Measurements from ENCODE around the gene KNG1. TPM values are rescaled to one million over a fixed set of nuclear protein-coding genes. Genes with fewer than 3 reads are reported as not detected.

Gene KNG1
- total RNA-seq, 1 donor from 2014 or later, result not detected

DNA sequence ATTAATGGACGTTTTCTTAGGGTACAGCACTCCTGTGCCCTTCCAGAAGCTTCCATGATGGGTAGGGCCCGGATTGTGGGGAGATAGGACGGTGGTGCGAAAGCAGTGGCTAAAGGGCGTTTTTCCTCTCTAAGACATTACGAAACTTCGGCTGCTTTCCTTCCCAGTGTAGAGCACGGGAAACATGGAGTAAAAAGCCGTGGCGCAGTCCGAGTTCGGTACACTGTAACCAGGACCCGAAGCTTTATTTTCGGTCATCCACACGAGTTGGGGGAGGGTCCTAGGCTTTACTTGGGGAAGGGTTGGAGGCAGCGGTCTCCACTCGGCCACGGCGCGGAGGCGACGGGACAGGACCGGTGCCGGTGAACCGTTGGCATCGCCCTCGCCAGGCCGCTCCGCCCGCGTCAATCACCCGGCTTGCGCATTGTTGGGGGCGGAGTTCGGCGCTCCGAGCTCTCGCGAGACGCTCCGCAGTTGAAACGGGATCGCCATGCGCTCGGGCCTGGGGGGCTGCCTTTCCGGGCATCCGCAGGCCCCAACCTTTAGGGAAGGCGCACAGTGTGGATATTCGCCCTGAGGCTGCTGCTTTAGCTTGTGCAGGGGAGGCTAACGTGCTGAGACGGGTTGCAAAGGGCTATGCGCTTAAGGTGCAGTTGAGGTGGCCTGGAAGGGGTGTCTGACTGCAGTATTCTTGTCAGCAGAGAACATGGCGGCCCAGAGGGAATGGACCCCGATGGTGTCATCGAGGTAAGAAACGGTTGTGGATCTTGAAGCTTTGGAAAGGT is 66.8 kb downstream of the KNG1 start:
- Histone ChIP-seq H3K4me3 (ENCODE audit: low read depth, low read length) (peak overlapping the region; percentile 88), H3K36me3 (ENCODE audit: control insufficient read depth, insufficient read depth, low read length) (peaks cover 27% of the 10 kb centered on the region), H3K27me3 (ENCODE audit: control insufficient read depth, insufficient read depth, low read length) (no peaks in the 10 kb centered on the region)
- FAIRE-seq, result no peak
- DNase-seq (ENCODE audit: low read depth), result peak; percentile 39
- TF ChIP-seq, protein P1, sequence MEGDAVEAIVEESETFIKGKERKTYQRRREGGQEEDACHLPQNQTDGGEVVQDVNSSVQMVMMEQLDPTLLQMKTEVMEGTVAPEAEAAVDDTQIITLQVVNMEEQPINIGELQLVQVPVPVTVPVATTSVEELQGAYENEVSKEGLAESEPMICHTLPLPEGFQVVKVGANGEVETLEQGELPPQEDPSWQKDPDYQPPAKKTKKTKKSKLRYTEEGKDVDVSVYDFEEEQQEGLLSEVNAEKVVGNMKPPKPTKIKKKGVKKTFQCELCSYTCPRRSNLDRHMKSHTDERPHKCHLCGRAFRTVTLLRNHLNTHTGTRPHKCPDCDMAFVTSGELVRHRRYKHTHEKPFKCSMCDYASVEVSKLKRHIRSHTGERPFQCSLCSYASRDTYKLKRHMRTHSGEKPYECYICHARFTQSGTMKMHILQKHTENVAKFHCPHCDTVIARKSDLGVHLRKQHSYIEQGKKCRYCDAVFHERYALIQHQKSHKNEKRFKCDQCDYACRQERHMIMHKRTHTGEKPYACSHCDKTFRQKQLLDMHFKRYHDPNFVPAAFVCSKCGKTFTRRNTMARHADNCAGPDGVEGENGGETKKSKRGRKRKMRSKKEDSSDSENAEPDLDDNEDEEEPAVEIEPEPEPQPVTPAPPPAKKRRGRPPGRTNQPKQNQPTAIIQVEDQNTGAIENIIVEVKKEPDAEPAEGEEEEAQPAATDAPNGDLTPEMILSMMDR (IDR thresholded peaks at IDR 0.05; ENCODE audit: insufficient read depth, low read length, severe bottlenecking), result no peak

DNA sequence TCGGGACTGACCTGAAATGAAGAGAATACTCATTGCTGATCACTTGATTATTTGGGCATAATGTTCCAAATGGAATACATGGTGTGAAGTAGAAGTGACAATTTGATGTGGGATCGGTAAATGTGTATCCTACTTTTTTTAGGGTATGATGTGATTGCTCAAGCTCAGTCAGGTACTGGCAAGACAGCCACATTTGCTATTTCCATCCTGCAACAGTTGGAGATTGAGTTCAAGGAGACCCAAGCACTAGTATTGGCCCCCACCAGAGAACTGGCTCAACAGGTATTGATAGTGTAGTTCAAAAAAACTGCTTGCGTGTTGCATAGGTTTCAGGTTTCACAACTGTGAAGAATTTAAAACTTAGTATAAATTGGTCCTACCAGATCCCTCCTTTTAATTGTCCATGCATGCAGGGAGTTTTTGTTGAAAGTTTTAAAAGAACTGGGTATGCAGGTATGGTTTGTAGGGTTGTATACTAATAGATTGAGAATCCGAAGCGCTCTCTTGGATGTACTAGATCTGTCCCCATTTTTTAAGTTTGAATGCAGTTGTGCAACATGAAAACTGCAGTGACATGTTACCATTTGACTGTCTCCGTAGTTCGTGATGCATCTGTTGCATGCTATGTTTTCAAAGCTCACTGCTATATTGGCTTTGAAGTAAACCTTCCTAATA is 67.8 kb downstream of the KNG1 start:
- no peak for DNase-seq (ENCODE audit: low read depth)
- FAIRE-seq, result no peak
- TF ChIP-seq, protein P1 (IDR thresholded peaks at IDR 0.05; ENCODE audit: insufficient read depth, low read length, severe bottlenecking), result no peak
- H3K27me3 ChIP-seq (ENCODE audit: control insufficient read depth, insufficient read depth, low read length), result no peaks in the 10 kb centered on the region
- H3K4me3 ChIP-seq (ENCODE audit: low read depth, low read length), result peak overlapping the region; percentile 88
- H3K36me3 ChIP-seq (ENCODE audit: control insufficient read depth, insufficient read depth, low read length), result peaks cover 28% of the 10 kb centered on the region

DNA sequence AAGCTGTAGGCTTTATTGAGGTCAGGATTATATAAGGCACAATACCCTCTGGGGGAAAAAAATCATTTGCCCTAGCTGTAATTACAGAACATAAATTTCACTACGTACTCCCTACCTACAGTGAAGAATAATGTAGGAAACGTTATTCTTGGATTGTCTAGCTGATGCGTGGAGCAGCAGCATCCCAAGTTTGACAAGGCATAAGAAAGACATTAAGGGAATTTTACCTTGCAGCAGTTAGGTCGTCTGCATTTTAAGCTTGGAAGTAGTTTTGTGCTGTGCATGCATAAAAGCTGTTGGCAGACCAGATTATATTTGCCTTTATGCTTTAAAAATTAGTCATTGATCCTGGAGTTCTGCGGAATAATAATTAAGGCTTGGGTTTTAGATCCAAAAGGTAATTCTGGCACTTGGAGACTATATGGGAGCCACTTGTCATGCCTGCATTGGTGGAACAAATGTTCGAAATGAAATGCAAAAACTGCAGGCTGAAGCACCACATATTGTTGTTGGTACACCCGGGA is 68.4 kb downstream of the KNG1 start:
- TF ChIP-seq, protein P1 (IDR thresholded peaks at IDR 0.05; ENCODE audit: insufficient read depth, low read length, severe bottlenecking), result no peak
- Histone ChIP-seq H3K36me3 (ENCODE audit: control insufficient read depth, insufficient read depth, low read length) (peaks cover 28% of the 10 kb centered on the region), H3K4me3 (ENCODE audit: low read depth, low read length) (peak overlapping the region; percentile 88), H3K27me3 (ENCODE audit: control insufficient read depth, insufficient read depth, low read length) (no peaks in the 10 kb centered on the region)
- DNase-seq (ENCODE audit: low read depth) (no peak), FAIRE-seq (no peak)

DNA sequence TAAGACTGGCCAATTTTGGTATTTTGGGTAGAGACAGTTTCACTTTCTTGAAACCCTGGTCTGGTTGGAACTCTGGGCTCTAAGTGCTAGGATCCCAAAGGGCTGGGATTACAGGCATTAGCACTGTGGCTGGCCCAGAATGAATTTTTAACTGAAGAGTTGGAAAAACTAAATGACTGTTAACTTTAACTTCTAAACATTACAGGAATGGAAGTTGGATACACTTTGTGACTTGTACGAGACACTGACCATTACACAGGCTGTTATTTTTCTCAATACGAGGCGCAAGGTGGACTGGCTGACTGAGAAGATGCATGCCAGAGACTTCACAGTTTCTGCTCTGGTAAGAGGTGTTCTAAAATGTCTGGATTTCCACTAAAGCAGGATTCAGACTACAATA is 69.8 kb downstream of the KNG1 start:
- TF ChIP-seq, protein P1 (IDR thresholded peaks at IDR 0.05; ENCODE audit: insufficient read depth, low read length, severe bottlenecking), result no peak
- no peak for FAIRE-seq
- DNase-seq (ENCODE audit: low read depth), result no peak
- Histone ChIP-seq H3K36me3 (ENCODE audit: control insufficient read depth, insufficient read depth, low read length) (peaks cover 28% of the 10 kb centered on the region), H3K27me3 (ENCODE audit: control insufficient read depth, insufficient read depth, low read length) (no peaks in the 10 kb centered on the region), H3K4me3 (ENCODE audit: low read depth, low read length) (no peak overlapping the region)

DNA sequence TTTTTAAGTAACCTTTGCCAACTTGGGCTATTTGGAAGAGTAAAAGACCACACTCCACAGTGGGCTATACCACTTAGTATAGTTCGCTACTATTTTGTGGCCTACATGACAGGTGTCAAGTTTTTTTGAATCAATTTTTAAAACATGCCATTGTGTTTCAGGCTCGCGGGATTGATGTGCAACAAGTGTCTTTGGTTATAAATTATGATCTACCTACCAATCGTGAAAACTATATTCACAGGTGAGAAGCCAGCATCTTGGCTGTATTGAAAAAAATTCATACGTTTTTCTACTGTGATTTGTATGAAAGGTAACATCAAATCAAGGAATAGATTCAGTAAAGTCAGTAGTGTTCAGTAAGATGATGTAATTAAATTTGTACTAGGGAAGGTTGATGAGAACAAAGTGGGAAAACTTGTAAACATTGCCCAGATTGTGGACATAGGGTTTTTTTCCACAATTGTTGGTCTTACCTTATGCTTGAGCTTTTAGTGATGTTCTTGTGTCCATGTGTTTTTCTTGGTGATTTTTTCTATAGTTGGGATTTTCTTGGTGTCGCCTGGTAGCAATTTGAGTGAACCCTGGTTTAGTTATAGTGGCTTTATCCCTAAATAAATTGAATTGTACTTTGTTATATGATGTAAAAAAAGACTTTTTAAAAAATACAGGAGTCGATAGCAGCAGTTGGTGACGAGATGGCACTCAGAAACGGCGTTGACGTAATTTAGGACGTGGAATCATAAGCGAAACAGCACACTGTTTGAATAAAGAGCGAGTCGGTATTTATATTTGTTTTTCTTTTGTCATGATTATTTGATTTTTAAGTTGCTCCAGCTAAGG is 70.7 kb downstream of the KNG1 start:
- no peaks in the 10 kb centered on the region for H3K27me3 ChIP-seq (ENCODE audit: control insufficient read depth, insufficient read depth, low read length)
- H3K4me3 ChIP-seq (ENCODE audit: low read depth, low read length), result no peak overlapping the region
- FAIRE-seq, result no peak
- no peak for DNase-seq (ENCODE audit: low read depth)
- TF ChIP-seq, protein P1 (IDR thresholded peaks at IDR 0.05; ENCODE audit: insufficient read depth, low read length, severe bottlenecking), result no peak
- peaks cover 28% of the 10 kb centered on the region for H3K36me3 ChIP-seq (ENCODE audit: control insufficient read depth, insufficient read depth, low read length)

Data from bronchial epithelial cell (primary cell).